Measurements from ENCODE around the gene TUBG1. TPM values are rescaled to one million over a fixed set of nuclear protein-coding genes. Genes with fewer than 3 reads are reported as not detected.

The TUBG1 gene
- total and polyA plus RNA-seq, 9 of the 15 experiments (the other 6 are each of a cell fraction or from before 2014, with no cell fraction given): 33.1 to 147 (median 66.0) TPM

DNA sequence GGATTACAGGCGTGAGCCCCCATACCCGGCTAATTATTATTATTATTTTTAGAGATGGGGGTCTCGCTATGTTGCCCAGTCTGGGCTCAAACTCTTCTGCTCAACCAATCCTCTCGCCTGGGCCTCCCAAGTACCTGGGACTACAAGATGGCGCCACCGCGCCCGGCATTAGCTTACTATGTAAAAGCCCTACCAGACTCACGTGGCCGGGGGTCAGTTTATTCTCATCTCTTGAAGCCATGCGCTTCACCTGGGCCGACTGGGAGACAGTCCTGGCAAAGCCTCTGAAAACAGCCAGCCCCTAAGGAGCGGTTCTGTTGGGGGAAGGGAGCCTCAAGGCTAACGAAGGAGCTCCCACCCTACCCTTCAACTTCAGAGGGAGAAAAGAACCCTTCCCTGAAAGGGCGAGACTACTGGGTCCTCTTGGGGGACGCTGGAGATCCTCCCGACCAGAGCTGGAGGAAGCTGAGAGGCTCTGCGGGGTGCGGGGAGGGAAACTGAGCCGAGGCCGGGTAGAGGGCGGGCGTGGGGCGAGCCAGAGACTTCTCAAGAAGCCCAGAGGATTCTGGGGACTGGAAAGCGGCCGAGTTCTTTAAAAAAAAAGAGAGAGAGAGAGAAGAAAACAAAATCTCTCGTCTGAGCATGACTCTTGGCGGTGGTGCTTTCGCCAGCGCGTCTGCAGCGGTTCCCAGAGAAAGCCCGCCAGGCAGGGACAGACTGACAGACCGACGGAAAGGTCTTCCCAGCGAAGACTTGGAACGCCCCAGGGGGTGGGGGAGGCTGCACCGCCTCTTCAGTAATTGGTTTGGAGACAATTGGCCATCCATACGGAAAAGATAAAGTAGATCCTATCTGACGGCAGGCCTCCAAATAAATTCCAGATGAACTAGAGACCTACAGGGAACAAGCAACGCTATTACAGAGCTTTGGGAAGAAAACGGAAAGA is 44.0 kb downstream of the TUBG1 start (continued):
- TF ChIP-seq, protein P1, sequence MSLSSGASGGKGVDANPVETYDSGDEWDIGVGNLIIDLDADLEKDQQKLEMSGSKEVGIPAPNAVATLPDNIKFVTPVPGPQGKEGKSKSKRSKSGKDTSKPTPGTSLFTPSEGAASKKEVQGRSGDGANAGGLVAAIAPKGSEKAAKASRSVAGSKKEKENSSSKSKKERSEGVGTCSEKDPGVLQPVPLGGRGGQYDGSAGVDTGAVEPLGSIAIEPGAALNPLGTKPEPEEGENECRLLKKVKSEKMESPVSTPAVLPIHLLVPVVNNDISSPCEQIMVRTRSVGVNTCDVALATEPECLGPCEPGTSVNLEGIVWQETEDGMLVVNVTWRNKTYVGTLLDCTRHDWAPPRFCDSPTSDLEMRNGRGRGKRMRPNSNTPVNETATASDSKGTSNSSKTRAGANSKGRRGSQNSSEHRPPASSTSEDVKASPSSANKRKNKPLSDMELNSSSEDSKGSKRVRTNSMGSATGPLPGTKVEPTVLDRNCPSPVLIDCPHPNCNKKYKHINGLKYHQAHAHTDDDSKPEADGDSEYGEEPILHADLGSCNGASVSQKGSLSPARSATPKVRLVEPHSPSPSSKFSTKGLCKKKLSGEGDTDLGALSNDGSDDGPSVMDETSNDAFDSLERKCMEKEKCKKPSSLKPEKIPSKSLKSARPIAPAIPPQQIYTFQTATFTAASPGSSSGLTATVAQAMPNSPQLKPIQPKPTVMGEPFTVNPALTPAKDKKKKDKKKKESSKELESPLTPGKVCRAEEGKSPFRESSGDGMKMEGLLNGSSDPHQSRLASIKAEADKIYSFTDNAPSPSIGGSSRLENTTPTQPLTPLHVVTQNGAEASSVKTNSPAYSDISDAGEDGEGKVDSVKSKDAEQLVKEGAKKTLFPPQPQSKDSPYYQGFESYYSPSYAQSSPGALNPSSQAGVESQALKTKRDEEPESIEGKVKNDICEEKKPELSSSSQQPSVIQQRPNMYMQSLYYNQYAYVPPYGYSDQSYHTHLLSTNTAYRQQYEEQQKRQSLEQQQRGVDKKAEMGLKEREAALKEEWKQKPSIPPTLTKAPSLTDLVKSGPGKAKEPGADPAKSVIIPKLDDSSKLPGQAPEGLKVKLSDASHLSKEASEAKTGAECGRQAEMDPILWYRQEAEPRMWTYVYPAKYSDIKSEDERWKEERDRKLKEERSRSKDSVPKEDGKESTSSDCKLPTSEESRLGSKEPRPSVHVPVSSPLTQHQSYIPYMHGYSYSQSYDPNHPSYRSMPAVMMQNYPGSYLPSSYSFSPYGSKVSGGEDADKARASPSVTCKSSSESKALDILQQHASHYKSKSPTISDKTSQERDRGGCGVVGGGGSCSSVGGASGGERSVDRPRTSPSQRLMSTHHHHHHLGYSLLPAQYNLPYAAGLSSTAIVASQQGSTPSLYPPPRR (CRISPR knock-in tag; IDR thresholded peaks at IDR 0.05; ENCODE audit: borderline replicate concordance): no peak
- TF ChIP-seq ARID1B (IDR thresholded peaks at IDR 0.05) (0 out of 2 replicates have a peak, but pooled peaks have one; percentile 19), MEF2A (IDR thresholded peaks at IDR 0.05; ENCODE audit: control insufficient read depth, low read depth, low read length) (no peak), SOX6 (IDR thresholded peaks at IDR 0.05) (peak; percentile 69), CEBPG (CRISPR knock-in tag; IDR thresholded peaks at IDR 0.05) (no peak), CEBPG (tag; conservative IDR thresholded peaks at IDR 0.05 in 1 of 2, IDR thresholded peaks at IDR 0.05 in 1 of 2) (no peak), ZNF121 (CRISPR knock-in tag; conservative IDR thresholded peaks at IDR 0.05) (peak; percentile 28; the same call in 1 of the 2 replicates), SREBF2 (CRISPR knock-in tag; IDR thresholded peaks at IDR 0.05) (no peak), CXXC5 (CRISPR knock-in tag; IDR thresholded peaks at IDR 0.05) (0 out of 2 replicates have a peak, but pooled peaks have one; percentile 31), CREM (IDR thresholded peaks at IDR 0.05; ENCODE audit: low read depth) (0 out of 2 replicates have a peak, but pooled peaks have one; percentile 12)
